Ascending aorta (tissue), 2 donors: ENCODE data around the gene KRT77. TPM values are rescaled to one million over a fixed set of nuclear protein-coding genes. Genes with fewer than 3 reads are reported as not detected.

Experiments used
- DNase-seq, 2 donors: peaks; one replicate each; pipeline ENCODE4 v3.0.0-alpha.2; 2019; ENCODE audit warnings: low spot score in 2 of 2
- H3K27ac ChIP-seq, 2 donors: fragments of 200-600 bp; sonication (generic); one replicate each; pipeline ENCODE4 v1.5.1; 2016 to 2017; ENCODE audit warnings: mild to moderate bottlenecking in 1 of 2
- H3K27me3 ChIP-seq: fragments of 200-600 bp; sonication (generic); one replicate; pipeline ENCODE4 v1.5.1; 2017
- H3K36me3 ChIP-seq, 2 donors: fragments of 200-600 bp; sonication (generic); one replicate each; pipeline ENCODE4 v1.5.1; 2016
- H3K4me1 ChIP-seq, 2 donors: fragments of 200-600 bp; sonication (generic); one replicate each; pipeline ENCODE4 v1.5.1; 2016 to 2017; ENCODE audit warnings: mild to moderate bottlenecking in 1 of 2
- H3K4me3 ChIP-seq, 2 donors: fragments of 200-600 bp; sonication (generic); one replicate each; pipeline ENCODE4 v1.5.1; 2016 to 2017; ENCODE audit warnings: mild to moderate bottlenecking in 1 of 2
- H3K9me3 ChIP-seq, 2 donors: fragments of 200-600 bp; sonication (generic); one replicate each; pipeline ENCODE4 v1.5.1; 2016
- intact Hi-C: fragments of 100-400 bp; cut with DNase I; formaldehyde crosslinking; loops from one replicate; pipeline ENCODE4 v1.15.1; 2023
- total RNA-seq: library from RNA; depleted of rRNA; stranded (reverse); fragments of >200 nt; gene quantifications from one replicate; pipeline ENCODE4 v1.1.0, GENCODE V29; 2016
- TF ChIP-seq, protein P1 (sequence below), 3 experiments: fragments of 200-600 bp in 2 of 3; fragments of 450-650 bp in 1 of 3; sonication (generic) in 2 of 3; IDR thresholded peaks; one replicate each; pipeline ENCODE4 v1.5.1; 2016 to 2019; ENCODE audit warnings: antibody characterized with exemption in 3 of 3, mild to moderate bottlenecking in 1 of 3, moderate library complexity in 1 of 3

The KRT77 gene
- total RNA-seq, 1 donor from 2014 or later = not detected

DNA sequence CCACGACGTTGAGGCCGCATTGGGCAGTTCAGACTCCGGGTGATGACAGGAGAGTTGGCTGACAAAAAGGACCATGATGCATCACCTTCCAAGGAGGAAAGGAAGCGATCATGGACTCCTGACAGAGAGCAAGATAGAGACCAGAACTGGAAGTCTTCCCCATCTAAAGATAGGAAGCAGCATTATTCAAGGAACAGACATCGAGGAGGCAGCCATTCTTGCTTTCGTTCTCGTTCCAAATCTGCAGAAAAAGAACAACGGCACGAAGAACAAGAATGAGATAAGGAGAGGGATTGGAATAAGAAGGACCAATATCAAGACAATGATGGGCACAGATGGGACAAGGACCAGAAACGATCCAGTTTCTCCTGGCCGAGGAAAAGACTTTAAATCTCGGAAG is 27.1 kb upstream of the KRT77 start:
- intact Hi-C loops = no loop called here
- Histone ChIP-seq H3K27ac (no peak overlapping the region), H3K4me1 (no peaks in the 10 kb centered on the region), H3K9me3 (no peaks in the 10 kb centered on the region), H3K36me3 (no peaks in the 10 kb centered on the region), H3K4me3 (no peak overlapping the region), H3K27me3 (no peaks in the 10 kb centered on the region)
- TF ChIP-seq, protein P1, sequence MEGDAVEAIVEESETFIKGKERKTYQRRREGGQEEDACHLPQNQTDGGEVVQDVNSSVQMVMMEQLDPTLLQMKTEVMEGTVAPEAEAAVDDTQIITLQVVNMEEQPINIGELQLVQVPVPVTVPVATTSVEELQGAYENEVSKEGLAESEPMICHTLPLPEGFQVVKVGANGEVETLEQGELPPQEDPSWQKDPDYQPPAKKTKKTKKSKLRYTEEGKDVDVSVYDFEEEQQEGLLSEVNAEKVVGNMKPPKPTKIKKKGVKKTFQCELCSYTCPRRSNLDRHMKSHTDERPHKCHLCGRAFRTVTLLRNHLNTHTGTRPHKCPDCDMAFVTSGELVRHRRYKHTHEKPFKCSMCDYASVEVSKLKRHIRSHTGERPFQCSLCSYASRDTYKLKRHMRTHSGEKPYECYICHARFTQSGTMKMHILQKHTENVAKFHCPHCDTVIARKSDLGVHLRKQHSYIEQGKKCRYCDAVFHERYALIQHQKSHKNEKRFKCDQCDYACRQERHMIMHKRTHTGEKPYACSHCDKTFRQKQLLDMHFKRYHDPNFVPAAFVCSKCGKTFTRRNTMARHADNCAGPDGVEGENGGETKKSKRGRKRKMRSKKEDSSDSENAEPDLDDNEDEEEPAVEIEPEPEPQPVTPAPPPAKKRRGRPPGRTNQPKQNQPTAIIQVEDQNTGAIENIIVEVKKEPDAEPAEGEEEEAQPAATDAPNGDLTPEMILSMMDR (IDR thresholded peaks at IDR 0.05) = no peak
- DNase-seq = no peak

DNA sequence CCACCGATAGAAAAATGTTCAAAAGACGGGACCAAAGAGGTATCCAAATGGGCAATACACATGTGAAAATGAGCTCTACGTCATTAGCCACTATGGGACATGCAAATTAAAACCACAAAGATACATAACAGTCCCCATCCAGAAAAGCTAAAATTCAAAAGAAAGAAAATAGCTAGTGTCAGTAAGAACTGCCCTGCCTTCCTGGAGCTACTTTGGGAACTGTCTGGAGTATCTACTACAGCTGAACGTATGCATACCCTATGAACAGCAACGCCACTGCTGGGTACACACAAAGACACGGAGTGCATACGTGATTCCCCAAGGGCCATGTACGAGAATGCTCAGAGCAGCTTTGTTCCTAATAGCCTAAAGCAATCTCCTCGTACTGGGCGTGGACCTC is 25.8 kb upstream of the KRT77 start:
- Histone ChIP-seq H3K27ac (no peak overlapping the region), H3K27me3 (no peaks in the 10 kb centered on the region), H3K9me3 (no peaks in the 10 kb centered on the region), H3K4me1 (no peaks in the 10 kb centered on the region), H3K36me3 (no peaks in the 10 kb centered on the region), H3K4me3 (no peak overlapping the region)
- intact Hi-C loops = no loop called here
- DNase-seq = no peak
- TF ChIP-seq, protein P1 (IDR thresholded peaks at IDR 0.05) = no peak

DNA sequence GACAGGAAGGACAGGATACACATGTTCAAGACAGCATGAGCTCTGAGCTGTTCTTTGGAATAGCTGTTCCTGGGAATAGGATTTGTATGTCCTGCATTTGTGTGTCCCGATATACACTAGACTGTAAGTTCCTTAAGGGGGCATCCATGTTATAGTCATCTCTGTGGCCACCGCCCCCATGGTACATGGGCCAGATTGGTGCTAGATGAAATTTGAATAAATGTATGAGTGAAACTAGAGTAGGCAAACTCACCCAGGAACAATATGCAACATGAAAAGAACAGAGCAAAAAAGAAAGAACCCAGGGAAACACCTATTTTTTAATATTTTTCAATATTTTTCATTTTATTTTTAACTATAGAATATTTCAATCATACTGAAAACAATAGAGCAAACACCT is 25.1 kb upstream of the KRT77 start:
- TF ChIP-seq, protein P1 (IDR thresholded peaks at IDR 0.05) = no peak
- H3K4me1 ChIP-seq = no peaks in the 10 kb centered on the region
- intact Hi-C loops = no loop called here
- no peaks in the 10 kb centered on the region for H3K27me3 ChIP-seq
- no peak for DNase-seq
- H3K9me3 ChIP-seq = no peaks in the 10 kb centered on the region
- no peaks in the 10 kb centered on the region for H3K36me3 ChIP-seq
- no peak overlapping the region for H3K27ac ChIP-seq
- H3K4me3 ChIP-seq = no peak overlapping the region

DNA sequence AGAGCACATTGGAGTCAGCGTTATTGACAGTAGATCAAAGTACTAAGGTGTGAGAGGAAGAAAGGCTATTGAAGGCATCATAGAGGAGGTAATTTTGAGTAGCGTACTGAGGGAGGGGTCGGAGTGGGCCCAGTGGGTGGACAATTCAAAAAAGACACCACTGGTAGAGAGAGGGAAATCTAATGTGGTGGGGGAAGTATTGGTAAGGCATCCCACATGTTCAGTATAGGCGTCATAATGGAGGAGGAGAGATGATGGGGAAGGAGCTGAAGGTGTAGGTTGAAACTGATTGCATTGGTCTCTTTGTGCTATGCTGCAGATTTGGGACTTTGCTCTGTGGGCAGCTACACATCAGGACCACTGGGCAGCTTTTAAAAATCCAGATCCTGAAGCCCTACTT is 23.7 kb upstream of the KRT77 start:
- TF ChIP-seq, protein P1 (IDR thresholded peaks at IDR 0.05) = no peak
- H3K4me1 ChIP-seq = no peaks in the 10 kb centered on the region
- no peak for DNase-seq
- H3K36me3 ChIP-seq = no peaks in the 10 kb centered on the region
- no peaks in the 10 kb centered on the region for H3K27me3 ChIP-seq
- no peak overlapping the region for H3K27ac ChIP-seq
- intact Hi-C loops = no loop called here
- H3K4me3 ChIP-seq = no peak overlapping the region
- H3K9me3 ChIP-seq = no peaks in the 10 kb centered on the region

DNA sequence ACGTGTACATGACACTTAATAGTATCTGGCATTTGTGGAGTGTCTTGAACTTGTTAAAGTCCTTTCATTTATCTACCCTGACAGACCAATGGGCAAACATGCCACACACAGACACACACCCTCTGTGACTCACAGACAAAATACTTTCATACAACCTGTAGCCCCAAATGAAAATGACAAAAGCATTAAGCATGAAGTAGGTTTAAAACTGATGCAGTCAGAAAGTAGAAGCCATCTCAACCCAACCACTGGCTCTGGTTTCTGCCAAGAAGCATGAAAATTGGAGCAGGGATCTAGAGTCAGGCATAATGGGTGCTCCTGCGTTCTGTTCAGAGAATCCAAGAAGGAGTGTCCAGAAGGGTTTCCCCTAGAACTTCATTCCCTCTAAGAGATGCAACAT is 23.1 kb upstream of the KRT77 start:
- Histone ChIP-seq H3K4me3 (no peak overlapping the region), H3K27me3 (no peaks in the 10 kb centered on the region), H3K27ac (no peak overlapping the region), H3K36me3 (no peaks in the 10 kb centered on the region), H3K4me1 (no peaks in the 10 kb centered on the region), H3K9me3 (no peaks in the 10 kb centered on the region)
- TF ChIP-seq, protein P1 (IDR thresholded peaks at IDR 0.05) = no peak
- DNase-seq = no peak
- intact Hi-C loops = no loop called here

DNA sequence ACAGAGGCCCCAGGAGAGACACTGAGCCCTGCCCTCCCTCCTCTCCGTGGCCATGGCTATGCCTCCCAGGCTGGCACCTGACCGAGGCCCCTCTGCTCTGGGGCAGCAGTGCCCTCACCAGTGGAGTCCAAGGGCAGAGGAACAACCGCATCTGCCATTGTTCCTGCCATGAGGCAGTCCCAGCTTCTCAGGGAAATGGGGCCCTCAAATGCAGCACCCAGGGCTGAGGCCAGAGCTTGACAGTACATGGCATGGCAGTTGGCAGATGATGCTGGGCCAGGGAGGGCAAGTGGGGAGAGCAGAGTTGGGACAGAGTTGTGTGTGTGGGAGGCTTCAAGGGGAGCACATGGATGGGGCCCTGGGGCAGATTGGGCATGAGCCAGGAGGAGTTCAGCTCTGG is 21.1 kb upstream of the KRT77 start:
- Histone ChIP-seq H3K4me1 (no peaks in the 10 kb centered on the region), H3K4me3 (no peak overlapping the region), H3K36me3 (no peaks in the 10 kb centered on the region), H3K9me3 (no peaks in the 10 kb centered on the region), H3K27ac (no peak overlapping the region), H3K27me3 (no peaks in the 10 kb centered on the region)
- intact Hi-C loops = no loop called here
- TF ChIP-seq, protein P1 (IDR thresholded peaks at IDR 0.05) = no peak
- no peak for DNase-seq
